Thymus (tissue), 11 donors: ENCODE data around the gene SSBP2. TPM values are rescaled to one million over a fixed set of nuclear protein-coding genes. Genes with fewer than 3 reads are reported as not detected.
"Not testable (repeated sequence)": the region's sequence is repeated elsewhere in the genome, so short reads cannot be mapped to it uniquely, and the experiment has no call there.

ENCODE experiments used
- DNase-seq, 9 donors: peaks; one replicate each; pipeline ENCODE4 v3.0.0-alpha.2; 2013; ENCODE audit warnings: low spot score in 9 of 9, low read depth in 6 of 9, missing footprints in 1 of 9
- H3K27ac ChIP-seq, 2 donors: one replicate each; pipeline ENCODE4 v1.5.1; 2013; ENCODE audit warnings: control low read depth in 1 of 2, low read depth in 1 of 2, low read length in 1 of 2, mild to moderate bottlenecking in 1 of 2, moderate library complexity in 1 of 2
- H3K27me3 ChIP-seq, 2 donors: one replicate each; pipeline ENCODE4 v1.5.1; 2013; ENCODE audit warnings: low read length in 1 of 2; ENCODE audit not compliant: control insufficient read depth in 2 of 2, insufficient read depth in 1 of 2
- H3K36me3 ChIP-seq, 2 donors: one replicate each; pipeline ENCODE4 v1.5.1; 2013; ENCODE audit warnings: low read length in 1 of 2, mild to moderate bottlenecking in 1 of 2, moderate library complexity in 1 of 2; ENCODE audit not compliant: control insufficient read depth in 2 of 2, insufficient read depth in 2 of 2
- H3K4me1 ChIP-seq, 2 donors: one replicate each; pipeline ENCODE4 v1.5.1; 2013; ENCODE audit warnings: low read length in 2 of 2; ENCODE audit not compliant: control insufficient read depth in 2 of 2, insufficient read depth in 2 of 2
- H3K4me3 ChIP-seq, 2 donors: one replicate each; pipeline ENCODE4 v1.5.1; 2013; ENCODE audit warnings: low read length in 2 of 2, control low read depth in 1 of 2, mild to moderate bottlenecking in 1 of 2
- H3K9me3 ChIP-seq, 2 donors: one replicate each; pipeline ENCODE4 v1.5.1; 2013; ENCODE audit warnings: low read length in 1 of 2, mild to moderate bottlenecking in 1 of 2; ENCODE audit not compliant: control insufficient read depth in 2 of 2, insufficient read depth in 1 of 2
- WGBS: extraction: QIAGEN DNeasy Blood & Tissue Kit; methylation state at CpG from one replicate; pipeline ENCODE4 v1.1.7; 2013; 5-methylcytosine and 5-hydroxymethylcytosine counted together
- polyA plus RNA-seq: library from polyadenylated mRNA; stranded (reverse); fragments of 200-250 nt; gene quantifications from one replicate; pipeline ENCODE4 v1.2.3, GENCODE V29; 2013
- total RNA-seq: library from RNA; stranded (reverse); fragments of 120-200 nt; gene quantifications from one replicate; pipeline ENCODE4 v1.2.4, GENCODE V29; 2013
- donor health status: healthy.

SSBP2 gene
- total and polyA plus RNA-seq, 2 donors, result 61.1 to 125 TPM

GRCh38 chr5:81495286-81495685 lies 255.6 kb downstream of the SSBP2 start:
- H3K27me3 ChIP-seq, result no peaks in the 10 kb centered on the region
- H3K36me3 ChIP-seq, result peaks cover 3 to 13% of the 10 kb centered on the region in 2 donors
- no peak overlapping the region for H3K4me3 ChIP-seq
- no peaks in the 10 kb centered on the region for H3K9me3 ChIP-seq
- H3K4me1 ChIP-seq, result no peaks in the 10 kb centered on the region
- WGBS, result 99% methylated on average over 3 of the region's 3 CpGs
- DNase-seq, result no peak
- no peak overlapping the region for H3K27ac ChIP-seq

GRCh38 chr5:81488862-81489261 lies 262.0 kb downstream of the SSBP2 start:
- Histone ChIP-seq H3K4me1 (no peaks in the 10 kb centered on the region), H3K4me3 (no peak overlapping the region), H3K27ac (no peak overlapping the region), H3K27me3 (no peaks in the 10 kb centered on the region), H3K9me3 (no peaks in the 10 kb centered on the region), H3K36me3 (peaks cover 3 to 15% of the 10 kb centered on the region in 2 donors)
- DNase-seq, result no peak
- 99% methylated on average over 2 of the region's 2 CpGs for WGBS

- H3K4me3 ChIP-seq, result no peak overlapping the region
- peaks cover 7 to 30% of the 10 kb centered on the region in 2 donors for H3K36me3 ChIP-seq
- no peak for DNase-seq
- no peaks in the 10 kb centered on the region for H3K27me3 ChIP-seq
- no peak overlapping the region for H3K27ac ChIP-seq
- no peaks in the 10 kb centered on the region for H3K4me1 ChIP-seq
- H3K9me3 ChIP-seq, result no peaks in the 10 kb centered on the region
- WGBS, result 99% methylated on average over 3 of the region's 3 CpGs
Observed at GRCh38 chr5:81486711-81487110, 264.2 kb downstream of the SSBP2 start.

- Histone ChIP-seq H3K36me3 (peaks cover 3 to 37% of the 10 kb centered on the region in 2 donors), H3K27ac (no peak overlapping the region), H3K4me1 (no peaks in the 10 kb centered on the region), H3K4me3 (no peak overlapping the region), H3K27me3 (no peaks in the 10 kb centered on the region), H3K9me3 (no peaks in the 10 kb centered on the region)
- DNase-seq, result no peak
- WGBS, result 100% methylated on average over 2 of the region's 2 CpGs
Observed at GRCh38 chr5:81482595-81482994, 268.3 kb downstream of the SSBP2 start.

GRCh38 chr5:81473395-81473794 lies 277.5 kb downstream of the SSBP2 start:
- H3K27me3 ChIP-seq, H3K9me3 ChIP-seq, DNase-seq, H3K4me1 ChIP-seq, H3K4me3 ChIP-seq, H3K27ac ChIP-seq: not testable (repeated sequence)
- 99% methylated on average over 3 of the region's 3 CpGs for WGBS
- H3K36me3 ChIP-seq, result peaks cover 12 to 48% of the 10 kb centered on the region in 2 donors

GRCh38 chr5:81469676-81470075 lies 281.2 kb downstream of the SSBP2 start:
- no peaks in the 10 kb centered on the region for H3K27me3 ChIP-seq
- no peaks in the 10 kb centered on the region for H3K4me1 ChIP-seq
- H3K4me3 ChIP-seq, result no peak overlapping the region
- no peaks in the 10 kb centered on the region for H3K9me3 ChIP-seq
- H3K36me3 ChIP-seq, result peaks cover 12 to 61% of the 10 kb centered on the region in 2 donors
- no peak for DNase-seq
- no peak overlapping the region for H3K27ac ChIP-seq

- H3K27ac ChIP-seq, result no peak overlapping the region
- no peaks in the 10 kb centered on the region for H3K27me3 ChIP-seq
- H3K36me3 ChIP-seq, result peaks cover 19 to 52% of the 10 kb centered on the region in 2 donors
- no peaks in the 10 kb centered on the region for H3K4me1 ChIP-seq
- DNase-seq, result no peak
- H3K9me3 ChIP-seq, result no peaks in the 10 kb centered on the region
- 98% methylated on average over 2 of the region's 2 CpGs for WGBS
- no peak overlapping the region for H3K4me3 ChIP-seq
Observed at GRCh38 chr5:81450940-81451339, 300.0 kb downstream of the SSBP2 start.

- Histone ChIP-seq H3K27ac (no peak overlapping the region), H3K4me3 (no peak overlapping the region), H3K9me3 (no peaks in the 10 kb centered on the region), H3K27me3 (no peaks in the 10 kb centered on the region), H3K4me1 (no peaks in the 10 kb centered on the region), H3K36me3 (peaks cover 13 to 36% of the 10 kb centered on the region in 2 donors)
- no peak for DNase-seq
- 98% methylated on average over 6 of the region's 6 CpGs for WGBS
Observed at GRCh38 chr5:81435023-81435422, 315.9 kb downstream of the SSBP2 start.

- Histone ChIP-seq H3K27me3 (no peaks in the 10 kb centered on the region), H3K9me3 (no peaks in the 10 kb centered on the region), H3K4me1 (peaks cover 0 to 8% of the 10 kb centered on the region in 2 donors), H3K27ac (no peak overlapping the region), H3K4me3 (no peak overlapping the region), H3K36me3 (peaks cover 7 to 37% of the 10 kb centered on the region in 2 donors)
- DNase-seq, result no peak
Observed at GRCh38 chr5:81429985-81430384, 320.9 kb downstream of the SSBP2 start.

GRCh38 chr5:81429363-81429762 lies 321.5 kb downstream of the SSBP2 start:
- WGBS, result 96% methylated on average over 3 of the region's 3 CpGs
- H3K27me3 ChIP-seq, result no peaks in the 10 kb centered on the region
- DNase-seq, result no peak
- H3K27ac ChIP-seq, result no peak overlapping the region
- peaks cover 7 to 39% of the 10 kb centered on the region in 2 donors for H3K36me3 ChIP-seq
- H3K9me3 ChIP-seq, result no peaks in the 10 kb centered on the region
- peaks cover 0 to 8% of the 10 kb centered on the region in 2 donors for H3K4me1 ChIP-seq
- H3K4me3 ChIP-seq, result no peak overlapping the region
